AG04450 (cell line): Measurements from ENCODE around the gene S100A12. TPM values are rescaled to one million over a fixed set of nuclear protein-coding genes. Genes with fewer than 3 reads are reported as not detected.

Experiments used
- CTCF ChIA-PET: fragments of 300-600, 350-600 bp; formaldehyde crosslinking; extraction: SDS; loops from one replicate; lab custom pipeline; 2022; ENCODE audit warnings: antibody characterized with exemption, inconsistent platforms; lab: Charles Lee
- POLR2A ChIA-PET: fragments of 350-600 bp; formaldehyde crosslinking; extraction: SDS; loops from one replicate; lab custom pipeline; 2021; ENCODE audit warnings: antibody characterized with exemption, inconsistent platforms; lab: Yijun Ruan, JAX
- DNase-seq: peaks from one replicate; pipeline ENCODE4 v3.0.0-alpha.2; 2011; ENCODE audit warnings: low read depth, low spot score
- H3K27ac ChIP-seq: one replicate; pipeline ENCODE4 v1.5.1; 2012; ENCODE audit warnings: low read depth, low read length, control low read depth
- H3K27me3 ChIP-seq: one replicate; pipeline ENCODE4 v1.6.0; 2012; ENCODE audit warnings: low read length; ENCODE audit not compliant: control insufficient read depth, insufficient read depth
- H3K4me3 ChIP-seq: 2 replicates; pipeline ENCODE4 v1.5.1; 2011; ENCODE audit warnings: mild to moderate bottlenecking, low read depth, low read length, control low read depth
- H3K9me3 ChIP-seq: 2 replicates; pipeline ENCODE4 v1.5.1; 2012; ENCODE audit warnings: low read length; ENCODE audit not compliant: control insufficient read depth, insufficient read depth
- polyA plus RNA-seq: library from polyadenylated mRNA; depleted of rRNA; stranded (reverse); fragments of >200 nt; gene quantifications from 2 replicates; pipeline ENCODE4 v1.2.3, GENCODE V29; 2011
- TF ChIP-seq, protein P1 (sequence below): IDR thresholded peaks from 2 replicates; pipeline ENCODE4 v1.5.1; 2011; ENCODE audit warnings: low read depth, low read length, control low read depth, inconsistent platforms

S100A12 gene
- polyA plus RNA-seq, 1 experiment: not detected

DNA sequence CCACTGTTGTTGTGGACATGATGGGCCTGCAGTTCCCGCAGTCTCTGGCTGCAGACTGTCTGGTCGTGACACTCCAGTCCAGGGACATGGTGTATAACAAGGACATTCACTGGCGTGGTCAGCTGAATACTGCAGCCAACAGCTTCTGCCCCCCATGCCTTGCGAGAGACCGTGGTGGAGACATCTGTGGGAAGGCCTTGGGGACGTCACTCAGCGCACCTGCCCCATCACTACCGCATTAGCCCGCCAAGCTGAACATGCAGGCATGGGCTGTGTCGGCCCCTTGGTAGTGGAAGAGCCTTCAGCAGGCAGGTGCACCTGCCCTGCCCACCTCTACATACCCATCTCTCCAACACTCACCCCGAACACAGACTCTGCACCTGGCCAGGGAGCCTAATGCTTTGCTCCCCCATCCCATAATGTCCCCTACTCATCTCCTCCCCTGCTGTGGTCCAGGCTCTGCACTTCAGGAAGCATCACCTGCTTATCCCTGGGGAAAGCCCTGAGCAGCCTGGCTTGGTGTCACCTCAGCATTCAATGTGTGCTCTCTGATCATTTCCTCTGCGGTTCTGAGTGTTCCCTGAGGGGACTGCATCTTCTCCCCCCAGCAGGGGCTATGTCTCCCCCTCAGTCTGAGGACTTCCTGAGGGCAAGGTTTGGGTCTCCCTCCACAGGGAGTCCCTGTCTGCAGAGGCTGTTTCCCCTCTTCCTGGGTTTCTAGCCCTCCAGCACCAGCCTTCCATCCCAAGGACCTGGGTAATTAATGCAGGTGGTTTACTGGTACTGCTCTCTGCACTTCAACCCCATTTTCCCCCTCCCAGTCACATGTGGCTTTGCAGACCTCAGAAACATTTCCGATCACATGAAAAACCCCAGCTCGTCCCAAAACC lies 30.0 kb downstream of the S100A12 start:
- H3K9me3 ChIP-seq: no peaks in the 10 kb centered on the region
- H3K4me3 ChIP-seq: no peak overlapping the region
- POLR2A ChIA-PET: no interaction called here
- no peak overlapping the region for H3K27ac ChIP-seq
- DNase-seq: no peak
- CTCF ChIA-PET: interaction anchor here (1.2 kb wide), 1 partner anchor 149 kb away, joined by 3 read pairs; no protein-coding TSS in a partner anchor
- peaks cover 9% of the 10 kb centered on the region for H3K27me3 ChIP-seq
- TF ChIP-seq, protein P1, sequence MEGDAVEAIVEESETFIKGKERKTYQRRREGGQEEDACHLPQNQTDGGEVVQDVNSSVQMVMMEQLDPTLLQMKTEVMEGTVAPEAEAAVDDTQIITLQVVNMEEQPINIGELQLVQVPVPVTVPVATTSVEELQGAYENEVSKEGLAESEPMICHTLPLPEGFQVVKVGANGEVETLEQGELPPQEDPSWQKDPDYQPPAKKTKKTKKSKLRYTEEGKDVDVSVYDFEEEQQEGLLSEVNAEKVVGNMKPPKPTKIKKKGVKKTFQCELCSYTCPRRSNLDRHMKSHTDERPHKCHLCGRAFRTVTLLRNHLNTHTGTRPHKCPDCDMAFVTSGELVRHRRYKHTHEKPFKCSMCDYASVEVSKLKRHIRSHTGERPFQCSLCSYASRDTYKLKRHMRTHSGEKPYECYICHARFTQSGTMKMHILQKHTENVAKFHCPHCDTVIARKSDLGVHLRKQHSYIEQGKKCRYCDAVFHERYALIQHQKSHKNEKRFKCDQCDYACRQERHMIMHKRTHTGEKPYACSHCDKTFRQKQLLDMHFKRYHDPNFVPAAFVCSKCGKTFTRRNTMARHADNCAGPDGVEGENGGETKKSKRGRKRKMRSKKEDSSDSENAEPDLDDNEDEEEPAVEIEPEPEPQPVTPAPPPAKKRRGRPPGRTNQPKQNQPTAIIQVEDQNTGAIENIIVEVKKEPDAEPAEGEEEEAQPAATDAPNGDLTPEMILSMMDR: no peak

DNA sequence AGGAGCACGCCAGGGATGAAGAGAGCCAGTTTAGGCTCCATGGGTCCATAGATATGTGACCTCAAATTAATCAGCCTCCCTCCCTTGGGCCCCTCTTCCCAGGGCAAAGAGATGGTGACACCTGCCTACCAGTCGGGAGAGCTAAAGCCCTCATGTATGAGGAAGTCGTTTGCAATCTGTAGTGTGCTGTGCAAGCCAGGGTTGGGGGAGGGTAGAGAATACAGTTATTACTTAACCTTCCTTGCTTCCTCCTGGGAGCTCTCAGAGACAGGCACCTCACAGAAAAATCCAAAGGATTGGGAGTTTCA lies 30.7 kb downstream of the S100A12 start:
- CTCF ChIA-PET: no interaction called here
- POLR2A ChIA-PET: no interaction called here

DNA sequence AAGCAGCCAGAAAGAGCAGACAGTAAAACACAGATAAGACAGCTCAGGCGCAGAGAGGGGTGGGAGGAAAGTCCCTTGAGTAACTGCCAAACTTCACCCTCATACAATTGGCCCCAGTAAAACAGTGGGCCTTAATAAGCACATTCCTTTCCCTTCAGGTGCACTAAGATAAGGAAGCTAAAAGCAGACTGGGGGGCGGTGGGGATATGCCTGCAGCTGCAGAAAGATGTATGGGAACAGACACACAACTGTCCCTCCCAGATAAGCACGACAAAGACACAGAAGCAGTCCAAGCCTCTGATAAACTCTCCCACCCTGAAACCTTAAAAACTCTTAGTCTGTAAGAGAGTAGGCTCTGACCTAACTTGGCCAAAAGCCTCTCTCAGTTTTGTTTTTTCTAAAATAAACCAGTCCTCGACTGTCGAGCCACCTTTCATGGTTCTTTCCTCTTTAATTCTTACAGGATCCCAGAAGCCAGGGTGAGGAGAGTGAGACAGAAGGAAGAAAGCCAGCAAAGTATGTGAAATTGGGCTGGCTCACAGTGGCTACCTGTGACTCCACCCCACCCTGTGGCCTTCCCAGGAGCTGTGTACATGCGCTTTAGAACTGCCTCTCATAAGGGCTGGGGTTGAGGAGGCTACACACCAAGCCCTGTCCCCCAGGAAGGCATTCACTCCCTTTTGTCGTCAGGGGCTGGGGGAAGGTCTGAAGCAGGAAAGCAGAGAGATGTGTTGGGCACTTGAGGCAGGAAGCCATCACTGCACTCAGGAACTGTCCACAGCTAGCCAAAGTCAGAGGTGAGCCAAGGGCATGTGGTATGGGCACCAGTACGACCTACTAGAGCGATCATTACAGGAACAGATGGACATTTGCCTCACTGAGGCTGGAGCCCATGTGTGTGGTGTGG lies 31.4 kb downstream of the S100A12 start:
- TF ChIP-seq, protein P1: no peak
- ChIA-PET CTCF (interaction anchor here (4.0 kb wide), 1 partner anchor 8 kb away, joined by 16 read pairs; no protein-coding TSS in a partner anchor), POLR2A (no interaction called here)
- Histone ChIP-seq H3K4me3 (no peak overlapping the region), H3K27ac (no peak overlapping the region), H3K9me3 (no peaks in the 10 kb centered on the region), H3K27me3 (peaks cover 7% of the 10 kb centered on the region)
- DNase-seq: no peak

More for the DNA sequence above, 30.7 kb downstream of the S100A12 start:
- Histone ChIP-seq H3K4me3 (no peak overlapping the region), H3K27me3 (peaks cover 9% of the 10 kb centered on the region), H3K9me3 (no peaks in the 10 kb centered on the region), H3K27ac (no peak overlapping the region)
- no peak for DNase-seq
- TF ChIP-seq, protein P1: no peak

DNA sequence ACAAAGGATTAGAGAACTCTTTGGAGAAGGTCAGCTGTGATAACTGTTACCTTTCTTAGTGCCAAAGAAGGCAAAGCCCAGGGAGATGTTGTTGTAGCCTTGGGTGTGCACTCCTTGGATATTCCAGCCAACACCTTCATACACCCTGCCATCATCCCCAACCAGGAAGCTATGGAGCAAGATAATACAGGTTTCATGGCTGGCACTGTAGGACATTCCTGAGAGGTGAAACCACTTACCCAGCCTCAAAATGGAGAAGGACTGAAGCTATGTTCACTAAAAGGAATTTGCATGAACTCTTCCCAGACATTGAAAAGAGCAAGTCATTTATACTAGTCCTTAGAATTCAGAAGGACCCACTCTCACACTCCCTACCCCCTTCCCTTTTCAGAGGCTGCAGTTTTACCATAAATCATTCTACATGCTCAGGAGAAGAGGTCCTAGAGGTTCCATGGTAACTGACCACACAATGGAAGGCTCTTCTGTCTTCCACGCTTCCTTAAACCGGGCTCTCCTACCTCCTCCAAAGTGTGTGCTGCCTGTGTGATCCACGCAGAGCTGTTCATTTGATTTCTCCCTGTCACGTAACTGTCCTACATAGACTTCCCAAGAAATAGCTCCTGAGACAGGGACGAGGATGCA lies 32.3 kb downstream of the S100A12 start:
- ChIA-PET POLR2A (no interaction called here), CTCF (interaction anchor here (4.0 kb wide), 1 partner anchor 9 kb away, joined by 16 read pairs; no protein-coding TSS in a partner anchor)
- no peak for DNase-seq
- peaks cover 5% of the 10 kb centered on the region for H3K27me3 ChIP-seq
- no peak overlapping the region for H3K4me3 ChIP-seq
- no peaks in the 10 kb centered on the region for H3K9me3 ChIP-seq
- TF ChIP-seq, protein P1: no peak
- no peak overlapping the region for H3K27ac ChIP-seq
